Fibroblast of lung (primary cell): ENCODE data around the gene MSANTD1.

Experiments
- EZH2 ChIP-seq: IDR thresholded peaks from 2 replicates; pipeline ENCODE4 v1.5.1; 2012; ENCODE audit warnings: low read length, control low read depth, mild to moderate bottlenecking; ENCODE audit errors: missing control alignments
- TF ChIP-seq, protein P1 (sequence below), 2 donors: IDR thresholded peaks in 1 of 2; conservative IDR thresholded peaks in 1 of 2; 1 replicate in 1 of 2; 2 replicates in 1 of 2; pipeline ENCODE4 v1.5.1; 2011 to 2012; ENCODE audit warnings: low read length in 2 of 2, control low read depth in 1 of 2, inconsistent platforms in 1 of 2, low read depth in 1 of 2, mild to moderate bottlenecking in 1 of 2

DNA sequence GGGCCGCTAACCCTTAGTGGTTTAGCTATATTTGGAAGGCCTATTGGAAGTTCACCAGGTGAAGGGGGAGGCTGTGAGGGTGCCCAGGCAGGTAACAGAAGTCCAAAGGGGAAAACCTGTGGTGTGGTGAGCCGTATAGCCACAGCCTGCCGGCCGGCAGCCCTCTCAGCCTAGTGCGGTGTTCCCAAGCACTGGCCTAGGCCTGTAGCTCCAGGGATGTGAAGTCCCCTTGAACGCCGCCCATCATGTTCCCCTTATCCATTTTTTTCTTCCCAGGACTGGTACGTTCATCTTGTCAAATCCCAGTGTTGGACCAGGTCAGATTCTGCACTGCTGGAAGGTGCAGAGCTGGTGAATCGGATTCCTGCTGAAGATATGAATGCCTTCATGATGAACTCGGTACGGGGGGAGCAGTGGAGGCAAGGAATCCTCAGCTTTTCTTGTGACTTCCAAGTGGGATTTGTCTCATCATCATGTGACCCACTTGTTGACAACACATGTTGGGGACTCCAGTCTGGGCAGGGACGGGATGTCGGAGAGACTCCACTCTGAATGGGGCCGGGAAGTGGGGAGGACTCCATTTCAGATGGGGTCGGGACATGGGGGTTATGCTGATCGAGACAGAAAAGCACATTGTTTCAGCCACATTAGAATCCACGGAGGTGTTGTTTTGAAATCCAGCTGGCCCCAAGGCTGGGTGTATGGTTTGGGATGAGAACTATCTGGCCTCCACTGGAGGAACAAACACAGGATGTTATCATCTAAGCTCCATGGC, 39.2 kb upstream of the MSANTD1 start:
- TF ChIP-seq, protein P1, sequence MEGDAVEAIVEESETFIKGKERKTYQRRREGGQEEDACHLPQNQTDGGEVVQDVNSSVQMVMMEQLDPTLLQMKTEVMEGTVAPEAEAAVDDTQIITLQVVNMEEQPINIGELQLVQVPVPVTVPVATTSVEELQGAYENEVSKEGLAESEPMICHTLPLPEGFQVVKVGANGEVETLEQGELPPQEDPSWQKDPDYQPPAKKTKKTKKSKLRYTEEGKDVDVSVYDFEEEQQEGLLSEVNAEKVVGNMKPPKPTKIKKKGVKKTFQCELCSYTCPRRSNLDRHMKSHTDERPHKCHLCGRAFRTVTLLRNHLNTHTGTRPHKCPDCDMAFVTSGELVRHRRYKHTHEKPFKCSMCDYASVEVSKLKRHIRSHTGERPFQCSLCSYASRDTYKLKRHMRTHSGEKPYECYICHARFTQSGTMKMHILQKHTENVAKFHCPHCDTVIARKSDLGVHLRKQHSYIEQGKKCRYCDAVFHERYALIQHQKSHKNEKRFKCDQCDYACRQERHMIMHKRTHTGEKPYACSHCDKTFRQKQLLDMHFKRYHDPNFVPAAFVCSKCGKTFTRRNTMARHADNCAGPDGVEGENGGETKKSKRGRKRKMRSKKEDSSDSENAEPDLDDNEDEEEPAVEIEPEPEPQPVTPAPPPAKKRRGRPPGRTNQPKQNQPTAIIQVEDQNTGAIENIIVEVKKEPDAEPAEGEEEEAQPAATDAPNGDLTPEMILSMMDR (conservative IDR thresholded peaks at IDR 0.05 in 1 of 2, IDR thresholded peaks at IDR 0.05 in 1 of 2; ENCODE audit: low read depth in 1 of 2, low read length in 2 of 2): no peak
- no peak for TF ChIP-seq EZH2
